GM23338 (cell line): ENCODE measurements around the gene HRAS. TPM values are rescaled to one million over a fixed set of nuclear protein-coding genes. Genes with fewer than 3 reads are reported as not detected.

Experiments used
- CREB1 ChIP-seq: fragments of 250-450 bp; sonication (Bioruptor Pico); IDR thresholded peaks from 2 replicates; pipeline ENCODE4 v1.5.0; 2020; ENCODE audit warnings: low read depth, mild to moderate bottlenecking, moderate library complexity
- CTCF ChIP-seq, 2 experiments: fragments of 200-600 bp in 1 of 2; sonication (generic) in 1 of 2; conservative IDR thresholded peaks; 2 replicates each; pipeline versions ENCODE4 v1.5.1 to v1.6.1; 2016 to 2017; ENCODE audit warnings: antibody characterized with exemption in 2 of 2, low read depth in 2 of 2, mild to moderate bottlenecking in 2 of 2, moderate library complexity in 1 of 2
- EZH2phosphoT487 ChIP-seq: fragments of 200-600 bp; sonication (generic); IDR thresholded peaks from one replicate; pipeline ENCODE4 v1.8.1; 2018; ENCODE audit warnings: antibody characterized with exemption; ENCODE audit not compliant: unreplicated experiment
- JUNB ChIP-seq: IDR thresholded peaks from one replicate; pipeline ENCODE4 v1.6.1; 2016; ENCODE audit warnings: antibody characterized with exemption; ENCODE audit not compliant: unreplicated experiment
- NANOG ChIP-seq: IDR thresholded peaks from 2 replicates; pipeline ENCODE4 v1.6.1; 2016; ENCODE audit warnings: antibody characterized with exemption, borderline replicate concordance
- REST ChIP-seq: IDR thresholded peaks from one replicate; pipeline ENCODE4 v1.6.1; 2018; ENCODE audit warnings: antibody characterized with exemption; ENCODE audit not compliant: unreplicated experiment
- STAT1 ChIP-seq: IDR thresholded peaks from one replicate; pipeline ENCODE4 v1.6.1; 2016; ENCODE audit warnings: antibody characterized with exemption; ENCODE audit not compliant: unreplicated experiment
- ZNF331 ChIP-seq: fragments of 250-450 bp; sonication (Bioruptor Pico); IDR thresholded peaks from 2 replicates; pipeline ENCODE4 v1.5.0; 2020; ENCODE audit warnings: low read depth, mild to moderate bottlenecking, moderate library complexity
- polyA plus RNA-seq: library from polyadenylated mRNA; unstranded; fragments of >200 nt; fragmentation: Nextera tagmentation; extraction: Ambion mirVana; gene quantifications from 2 replicates; pipeline ENCODE4 v1.2.1, GENCODE V29; 2016
- total RNA-seq: library from RNA; depleted of rRNA; stranded (reverse); fragments of >200 nt; shearing (Covaris generic); gene quantifications from 2 replicates; pipeline ENCODE4 v1.2.3, GENCODE V29; 2014
- TF ChIP-seq, protein P1 (sequence below): fragments of 250-450 bp; sonication (Bioruptor Pico); IDR thresholded peaks from 2 replicates; pipeline ENCODE4 v1.5.0; 2020; ENCODE audit warnings: mild to moderate bottlenecking, moderate library complexity

The HRAS gene
- total and polyA plus RNA-seq, 2 experiments from 2014 or later = 37.9 to 48.7 TPM

GRCh38 chr11:488062-488461, 47.3 kb downstream of the HRAS start (continued):
- TF ChIP-seq, protein P1, sequence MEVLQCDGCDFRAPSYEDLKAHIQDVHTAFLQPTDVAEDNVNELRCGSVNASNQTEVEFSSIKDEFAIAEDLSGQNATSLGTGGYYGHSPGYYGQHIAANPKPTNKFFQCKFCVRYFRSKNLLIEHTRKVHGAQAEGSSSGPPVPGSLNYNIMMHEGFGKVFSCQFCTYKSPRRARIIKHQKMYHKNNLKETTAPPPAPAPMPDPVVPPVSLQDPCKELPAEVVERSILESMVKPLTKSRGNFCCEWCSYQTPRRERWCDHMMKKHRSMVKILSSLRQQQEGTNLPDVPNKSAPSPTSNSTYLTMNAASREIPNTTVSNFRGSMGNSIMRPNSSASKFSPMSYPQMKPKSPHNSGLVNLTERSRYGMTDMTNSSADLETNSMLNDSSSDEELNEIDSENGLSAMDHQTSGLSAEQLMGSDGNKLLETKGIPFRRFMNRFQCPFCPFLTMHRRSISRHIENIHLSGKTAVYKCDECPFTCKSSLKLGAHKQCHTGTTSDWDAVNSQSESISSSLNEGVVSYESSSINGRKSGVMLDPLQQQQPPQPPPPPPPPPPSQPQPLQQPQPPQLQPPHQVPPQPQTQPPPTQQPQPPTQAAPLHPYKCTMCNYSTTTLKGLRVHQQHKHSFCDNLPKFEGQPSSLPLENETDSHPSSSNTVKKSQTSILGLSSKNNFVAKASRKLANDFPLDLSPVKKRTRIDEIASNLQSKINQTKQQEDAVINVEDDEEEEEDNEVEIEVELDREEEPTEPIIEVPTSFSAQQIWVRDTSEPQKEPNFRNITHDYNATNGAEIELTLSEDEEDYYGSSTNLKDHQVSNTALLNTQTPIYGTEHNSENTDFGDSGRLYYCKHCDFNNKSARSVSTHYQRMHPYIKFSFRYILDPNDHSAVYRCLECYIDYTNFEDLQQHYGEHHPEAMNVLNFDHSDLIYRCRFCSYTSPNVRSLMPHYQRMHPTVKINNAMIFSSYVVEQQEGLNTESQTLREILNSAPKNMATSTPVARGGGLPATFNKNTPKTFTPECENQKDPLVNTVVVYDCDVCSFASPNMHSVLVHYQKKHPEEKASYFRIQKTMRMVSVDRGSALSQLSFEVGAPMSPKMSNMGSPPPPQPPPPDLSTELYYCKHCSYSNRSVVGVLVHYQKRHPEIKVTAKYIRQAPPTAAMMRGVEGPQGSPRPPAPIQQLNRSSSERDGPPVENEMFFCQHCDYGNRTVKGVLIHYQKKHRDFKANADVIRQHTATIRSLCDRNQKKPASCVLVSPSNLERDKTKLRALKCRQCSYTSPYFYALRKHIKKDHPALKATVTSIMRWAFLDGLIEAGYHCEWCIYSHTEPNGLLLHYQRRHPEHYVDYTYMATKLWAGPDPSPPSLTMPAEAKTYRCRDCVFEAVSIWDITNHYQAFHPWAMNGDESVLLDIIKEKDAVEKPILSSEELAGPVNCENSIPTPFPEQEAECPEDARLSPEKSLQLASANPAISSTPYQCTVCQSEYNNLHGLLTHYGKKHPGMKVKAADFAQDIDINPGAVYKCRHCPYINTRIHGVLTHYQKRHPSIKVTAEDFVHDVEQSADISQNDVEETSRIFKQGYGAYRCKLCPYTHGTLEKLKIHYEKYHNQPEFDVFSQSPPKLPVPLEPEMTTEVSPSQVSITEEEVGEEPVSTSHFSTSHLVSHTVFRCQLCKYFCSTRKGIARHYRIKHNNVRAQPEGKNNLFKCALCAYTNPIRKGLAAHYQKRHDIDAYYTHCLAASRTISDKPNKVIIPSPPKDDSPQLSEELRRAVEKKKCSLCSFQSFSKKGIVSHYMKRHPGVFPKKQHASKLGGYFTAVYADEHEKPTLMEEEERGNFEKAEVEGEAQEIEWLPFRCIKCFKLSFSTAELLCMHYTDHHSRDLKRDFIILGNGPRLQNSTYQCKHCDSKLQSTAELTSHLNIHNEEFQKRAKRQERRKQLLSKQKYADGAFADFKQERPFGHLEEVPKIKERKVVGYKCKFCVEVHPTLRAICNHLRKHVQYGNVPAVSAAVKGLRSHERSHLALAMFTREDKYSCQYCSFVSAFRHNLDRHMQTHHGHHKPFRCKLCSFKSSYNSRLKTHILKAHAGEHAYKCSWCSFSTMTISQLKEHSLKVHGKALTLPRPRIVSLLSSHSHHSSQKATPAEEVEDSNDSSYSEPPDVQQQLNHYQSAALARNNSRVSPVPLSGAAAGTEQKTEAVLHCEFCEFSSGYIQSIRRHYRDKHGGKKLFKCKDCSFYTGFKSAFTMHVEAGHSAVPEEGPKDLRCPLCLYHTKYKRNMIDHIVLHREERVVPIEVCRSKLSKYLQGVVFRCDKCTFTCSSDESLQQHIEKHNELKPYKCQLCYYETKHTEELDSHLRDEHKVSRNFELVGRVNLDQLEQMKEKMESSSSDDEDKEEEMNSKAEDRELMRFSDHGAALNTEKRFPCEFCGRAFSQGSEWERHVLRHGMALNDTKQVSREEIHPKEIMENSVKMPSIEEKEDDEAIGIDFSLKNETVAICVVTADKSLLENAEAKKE = no peak
- TF ChIP-seq ZNF331 (CRISPR knock-in tag) (no peak), CTCF (conservative IDR thresholded peaks at IDR 0.05; ENCODE audit: low read depth in 2 of 2) (no peak), STAT1 (no peak), JUNB (no peak), NANOG (no peak), REST (no peak), EZH2phosphoT487 (no peak), CREB1 (CRISPR knock-in tag) (no peak)
